Stimulated activated naive B cell treated with anti-CD40 and anti-IgM and Interleukin-4, amounts not matched to agents 10 μg/mL and 1 μg/mL and 100 μg/mL, for 72 hours (primary cell): ENCODE measurements around the gene TTC39A.
A peak's percentile ranks its signal among the peaks of the same experiment; 100 is the strongest.

Experiments used
- ATAC-seq, 2 donors: fragments of 150-1000 bp; cut with Tn5 transposase; replicated peaks; 2 replicates each; pipeline ENCODE4 v1.10.0; 2021; ENCODE audit warnings: moderate library complexity in 1 of 2
- DNase-seq: peaks from one replicate; pipeline ENCODE4 v3.0.0; 2021
- H3K27ac Mint-ChIP-seq: one replicate; pipeline ENCODE4 v1.8.0; 2022; ENCODE audit warnings: mild to moderate bottlenecking, mixed read lengths
- H3K27me3 Mint-ChIP-seq, 2 donors: one replicate each; pipeline ENCODE4 v1.8.0; 2022; ENCODE audit warnings: mixed read lengths in 2 of 2
- H3K36me3 Mint-ChIP-seq, 2 donors: one replicate each; pipeline ENCODE4 v1.8.0; 2022; ENCODE audit warnings: mixed read lengths in 2 of 2, mild to moderate bottlenecking in 1 of 2
- H3K4me1 Mint-ChIP-seq, 2 donors: one replicate each; pipeline ENCODE4 v1.8.0; 2022; ENCODE audit warnings: mixed read lengths in 2 of 2, mild to moderate bottlenecking in 1 of 2
- H3K4me3 Mint-ChIP-seq, 2 donors: one replicate each; pipeline ENCODE4 v1.8.0; 2022; ENCODE audit warnings: mild to moderate bottlenecking in 2 of 2, mixed read lengths in 2 of 2, moderate library complexity in 1 of 2
- H3K9me3 Mint-ChIP-seq, 2 donors: one replicate each; pipeline ENCODE4 v1.8.0; 2022; ENCODE audit warnings: mixed read lengths in 2 of 2, mild to moderate bottlenecking in 1 of 2

Gene TTC39A

DNA sequence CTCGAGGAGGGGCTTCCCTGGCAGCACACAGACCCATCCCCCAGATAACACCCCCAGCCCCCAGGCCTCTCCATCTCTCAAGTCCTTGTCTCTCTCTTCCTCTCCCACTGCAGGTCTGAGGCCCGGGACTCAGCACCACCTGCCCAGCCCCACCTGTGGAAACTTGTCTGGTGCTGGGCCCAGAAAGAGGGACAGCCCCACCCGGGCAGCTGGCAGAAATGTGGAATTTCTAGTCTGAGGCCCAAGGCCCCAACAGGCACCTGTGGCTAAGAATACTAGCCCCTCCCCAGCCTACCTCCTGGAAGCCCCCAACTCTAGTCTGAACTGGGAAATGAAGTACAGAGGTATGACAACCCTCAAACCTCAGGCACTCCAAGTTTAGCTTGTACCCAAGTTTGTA is 15.4 kb downstream of the TTC39A start:
- H3K4me1 Mint-ChIP-seq, result peaks cover 22 to 30% of the 10 kb centered on the region in 2 donors
- H3K9me3 Mint-ChIP-seq, result no peaks in the 10 kb centered on the region
- H3K36me3 Mint-ChIP-seq, result no peaks in the 10 kb centered on the region
- no peak for ATAC-seq
- H3K27me3 Mint-ChIP-seq, result peaks cover 0 to 7% of the 10 kb centered on the region in 2 donors
- DNase-seq, result no peak
- no peak overlapping the region for H3K27ac Mint-ChIP-seq
- no peak overlapping the region for H3K4me3 Mint-ChIP-seq

DNA sequence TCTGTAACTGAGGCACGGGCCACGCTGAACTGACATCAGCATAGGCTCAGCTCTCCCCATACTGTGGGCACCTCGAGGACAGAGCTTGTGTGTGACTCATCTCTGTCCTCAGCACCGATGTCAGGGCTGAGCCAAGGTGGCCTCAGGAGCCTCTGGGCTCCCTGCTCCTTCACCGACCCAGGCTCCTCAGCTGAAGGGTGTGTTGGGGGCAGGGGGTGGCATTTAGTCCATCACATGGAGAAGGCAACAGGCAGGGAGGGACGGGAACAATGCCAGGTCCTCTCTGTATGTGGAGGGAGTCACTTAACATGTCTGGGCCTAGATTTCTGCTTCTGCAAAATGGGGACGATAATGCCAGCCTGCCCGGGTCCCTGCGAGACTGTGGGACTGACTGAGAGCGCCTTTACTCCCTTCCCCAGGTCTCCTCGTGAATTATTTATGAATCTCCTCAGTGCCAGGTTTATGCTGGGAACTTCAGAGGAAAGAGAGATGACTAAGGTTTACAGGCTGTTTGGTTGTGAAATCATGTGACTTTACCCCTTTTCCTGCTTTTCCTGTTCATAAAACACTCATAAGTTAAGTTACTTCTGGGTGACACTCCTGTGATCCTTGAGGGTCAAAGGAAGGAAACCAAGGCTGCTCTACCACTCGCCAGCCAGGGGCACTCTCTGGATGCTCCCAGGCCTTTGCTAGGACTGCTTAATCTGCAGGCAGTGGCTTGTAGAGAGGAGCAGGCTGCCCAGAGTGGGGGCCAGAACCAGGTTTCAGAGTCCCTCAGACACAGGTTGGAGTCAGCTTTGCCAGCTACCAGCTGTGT is 16.2 kb downstream of the TTC39A start:
- Mint-ChIP-seq H3K36me3 (no peaks in the 10 kb centered on the region), H3K27ac (no peak overlapping the region), H3K4me3 (no peak overlapping the region), H3K9me3 (no peaks in the 10 kb centered on the region), H3K4me1 (peaks cover 22 to 30% of the 10 kb centered on the region in 2 donors), H3K27me3 (peaks cover 0 to 7% of the 10 kb centered on the region in 2 donors)
- DNase-seq (no peak), ATAC-seq (peak; percentile 33 to 40)

DNA sequence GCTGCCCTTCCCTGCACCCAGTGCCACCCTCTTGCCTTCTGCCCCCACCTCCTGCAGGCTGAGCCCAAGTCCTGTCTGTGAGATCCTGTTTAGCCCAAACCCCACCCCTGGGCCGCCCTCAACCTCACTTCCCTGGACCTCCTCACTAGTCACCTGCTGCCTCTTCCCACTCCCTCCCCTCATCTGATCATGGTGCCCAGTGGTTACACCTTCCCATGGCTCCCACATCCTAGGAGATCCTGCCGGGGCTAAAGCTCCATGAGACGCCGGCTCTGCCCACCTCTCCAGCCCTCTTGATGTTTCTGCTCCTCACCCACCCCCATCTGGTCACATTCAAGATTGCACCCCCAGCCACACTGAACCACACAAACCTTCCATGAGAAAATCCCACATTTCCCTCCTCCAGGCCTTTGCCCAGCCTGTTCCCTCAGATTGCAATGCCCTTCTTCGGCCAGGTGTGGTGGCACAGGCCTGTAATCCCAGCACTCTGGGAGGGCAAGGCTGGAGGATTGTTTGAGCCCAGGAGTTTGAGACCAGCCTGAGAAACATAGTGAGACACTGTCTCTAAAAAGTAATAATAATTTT is 17.0 kb downstream of the TTC39A start:
- Mint-ChIP-seq H3K4me3 (no peak overlapping the region), H3K36me3 (no peaks in the 10 kb centered on the region), H3K27me3 (peaks cover 0 to 7% of the 10 kb centered on the region in 2 donors), H3K27ac (no peak overlapping the region), H3K9me3 (no peaks in the 10 kb centered on the region), H3K4me1 (peaks cover 22 to 30% of the 10 kb centered on the region in 2 donors)
- no peak for ATAC-seq
- DNase-seq, result no peak

DNA sequence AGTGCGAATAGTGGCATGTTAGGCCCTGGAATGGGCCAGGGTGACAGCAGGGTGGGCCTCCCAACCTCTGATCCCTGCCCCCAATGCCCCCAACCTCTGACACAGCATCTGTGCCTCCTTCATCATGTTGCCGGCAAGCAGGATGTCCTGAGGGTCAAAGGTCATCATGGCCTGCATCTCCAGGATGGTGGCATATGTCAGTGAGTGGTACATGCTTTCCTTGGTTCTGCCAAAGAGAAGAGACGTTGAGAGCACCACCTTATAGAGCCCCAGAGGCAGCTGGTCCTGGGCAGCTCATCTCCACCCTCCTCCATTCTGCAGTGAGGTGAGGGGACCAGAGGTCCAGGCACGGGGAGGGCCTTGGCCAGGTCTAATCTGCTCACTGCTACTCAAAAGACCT is 17.6 kb downstream of the TTC39A start:
- peaks cover 22 to 30% of the 10 kb centered on the region in 2 donors for H3K4me1 Mint-ChIP-seq
- no peak for DNase-seq
- H3K27me3 Mint-ChIP-seq, result peaks cover 0 to 7% of the 10 kb centered on the region in 2 donors
- H3K27ac Mint-ChIP-seq, result no peak overlapping the region
- H3K4me3 Mint-ChIP-seq, result no peak overlapping the region
- no peak for ATAC-seq
- no peaks in the 10 kb centered on the region for H3K36me3 Mint-ChIP-seq
- no peaks in the 10 kb centered on the region for H3K9me3 Mint-ChIP-seq

DNA sequence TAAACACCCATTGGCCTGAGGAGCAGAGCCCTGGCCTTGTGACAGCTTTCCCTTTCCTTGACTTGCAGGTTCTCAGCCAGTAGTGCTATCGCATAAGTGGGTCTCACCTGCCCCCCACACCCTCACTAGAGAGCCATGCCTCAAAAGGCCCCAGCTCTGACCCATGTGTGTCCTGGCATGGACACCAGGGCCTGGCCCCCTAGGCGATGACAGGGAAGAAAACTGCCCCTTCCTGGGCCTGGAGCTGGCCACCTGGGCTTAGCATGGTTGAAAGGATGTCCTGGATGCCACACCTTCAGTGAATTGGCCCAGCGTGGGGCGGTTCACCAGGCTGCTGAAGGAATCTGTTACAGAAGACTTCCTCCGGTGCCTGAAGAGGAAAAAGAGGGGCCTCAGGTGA is 18.5 kb downstream of the TTC39A start:
- no peak overlapping the region for H3K27ac Mint-ChIP-seq
- H3K4me1 Mint-ChIP-seq, result peaks cover 22 to 30% of the 10 kb centered on the region in 2 donors
- no peaks in the 10 kb centered on the region for H3K36me3 Mint-ChIP-seq
- no peak overlapping the region for H3K4me3 Mint-ChIP-seq
- ATAC-seq (no peak), DNase-seq (no peak)
- peaks cover 0 to 7% of the 10 kb centered on the region in 2 donors for H3K27me3 Mint-ChIP-seq
- H3K9me3 Mint-ChIP-seq, result no peaks in the 10 kb centered on the region

DNA sequence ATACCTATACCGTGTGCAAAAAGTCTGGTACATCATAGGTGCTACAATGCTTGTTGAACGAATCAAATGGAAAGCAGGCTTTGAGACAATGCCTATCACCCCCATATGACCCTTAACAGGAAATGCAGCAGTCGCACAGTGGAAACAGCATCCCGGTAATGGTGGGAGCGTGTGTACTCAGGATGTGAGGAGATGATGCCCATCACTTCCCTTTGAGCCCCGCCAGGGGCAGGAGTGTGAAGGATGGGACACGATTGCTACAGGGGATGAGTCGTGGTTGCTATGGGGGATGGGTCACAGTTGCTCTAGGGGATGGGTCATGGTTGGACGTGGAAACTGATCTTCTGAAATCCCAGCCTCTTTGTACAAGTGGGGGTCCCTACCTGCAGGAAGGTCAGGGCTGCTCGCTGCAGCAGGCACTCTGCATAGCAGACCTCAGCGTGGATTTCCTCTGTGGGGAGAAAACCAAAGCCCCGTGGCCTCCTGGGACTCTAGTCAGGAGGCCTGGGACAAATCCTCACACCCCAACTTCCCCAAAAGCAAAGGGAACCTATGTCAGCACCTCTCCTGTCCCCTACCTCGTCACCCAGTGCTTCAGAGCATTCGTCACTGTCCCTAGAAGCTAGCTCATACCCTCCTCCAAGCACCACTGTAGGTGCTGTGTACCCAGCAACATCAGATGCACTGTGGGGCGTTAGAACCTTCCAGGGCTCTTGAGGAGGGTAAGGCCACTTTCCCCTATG is 19.3 kb downstream of the TTC39A start:
- H3K9me3 Mint-ChIP-seq, result no peaks in the 10 kb centered on the region
- ATAC-seq (peak; percentile 82 to 89), DNase-seq (peak; percentile 48)
- H3K27me3 Mint-ChIP-seq, result no peaks in the 10 kb centered on the region
- H3K4me3 Mint-ChIP-seq, result peak overlapping the region in 1 of 2 donors; percentile 5
- peak overlapping the region; percentile 37 for H3K27ac Mint-ChIP-seq
- peaks cover 24 to 27% of the 10 kb centered on the region in 2 donors for H3K4me1 Mint-ChIP-seq
- no peaks in the 10 kb centered on the region for H3K36me3 Mint-ChIP-seq

DNA sequence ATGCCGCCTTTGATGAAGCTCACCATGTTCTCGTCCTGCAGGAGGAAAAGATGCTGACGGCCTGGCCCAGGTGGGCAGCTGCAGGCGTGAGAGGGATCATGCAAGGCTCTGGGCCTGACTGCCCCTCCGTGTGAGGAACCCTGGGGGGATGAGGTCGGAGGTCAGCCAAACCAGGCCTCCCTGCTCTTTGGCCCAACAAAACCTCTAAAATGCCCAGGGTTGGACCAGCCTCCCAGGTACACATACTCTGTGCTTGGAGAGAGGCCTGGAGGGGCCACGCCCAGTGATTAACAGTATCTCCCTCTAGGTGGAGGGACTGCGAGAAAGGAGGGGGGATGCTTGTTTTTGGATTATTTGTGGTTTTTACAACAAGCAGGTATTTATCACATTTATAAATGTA is 21.1 kb downstream of the TTC39A start:
- Mint-ChIP-seq H3K36me3 (no peaks in the 10 kb centered on the region), H3K9me3 (no peaks in the 10 kb centered on the region), H3K27me3 (no peaks in the 10 kb centered on the region), H3K4me1 (peaks cover 25 to 29% of the 10 kb centered on the region in 2 donors), H3K4me3 (no peak overlapping the region), H3K27ac (no peak overlapping the region)
- no peak for DNase-seq
- ATAC-seq, result no peak

DNA sequence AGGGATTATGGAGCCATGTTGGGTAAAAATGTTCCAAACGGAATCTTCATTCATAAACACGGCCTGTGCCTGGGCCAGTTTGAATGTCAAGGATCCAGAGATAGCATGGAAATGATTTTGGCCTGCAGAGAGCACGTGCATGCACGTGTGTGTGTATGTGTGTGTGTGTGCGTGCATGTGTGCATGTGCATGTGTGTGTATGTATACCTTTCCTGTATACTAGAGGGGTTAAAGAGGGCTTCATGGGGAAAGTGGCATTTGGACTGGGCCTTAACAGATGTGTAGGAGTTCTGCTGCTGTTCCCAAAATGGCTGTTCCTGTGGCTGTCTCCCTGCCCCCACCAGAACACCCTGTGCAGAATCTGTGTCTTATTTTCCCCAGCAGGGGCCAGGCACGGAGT is 21.7 kb downstream of the TTC39A start:
- Mint-ChIP-seq H3K4me1 (peaks cover 26 to 36% of the 10 kb centered on the region in 2 donors), H3K9me3 (no peaks in the 10 kb centered on the region), H3K36me3 (no peaks in the 10 kb centered on the region), H3K27ac (no peak overlapping the region), H3K4me3 (no peak overlapping the region), H3K27me3 (no peaks in the 10 kb centered on the region)
- DNase-seq (no peak), ATAC-seq (no peak)

DNA sequence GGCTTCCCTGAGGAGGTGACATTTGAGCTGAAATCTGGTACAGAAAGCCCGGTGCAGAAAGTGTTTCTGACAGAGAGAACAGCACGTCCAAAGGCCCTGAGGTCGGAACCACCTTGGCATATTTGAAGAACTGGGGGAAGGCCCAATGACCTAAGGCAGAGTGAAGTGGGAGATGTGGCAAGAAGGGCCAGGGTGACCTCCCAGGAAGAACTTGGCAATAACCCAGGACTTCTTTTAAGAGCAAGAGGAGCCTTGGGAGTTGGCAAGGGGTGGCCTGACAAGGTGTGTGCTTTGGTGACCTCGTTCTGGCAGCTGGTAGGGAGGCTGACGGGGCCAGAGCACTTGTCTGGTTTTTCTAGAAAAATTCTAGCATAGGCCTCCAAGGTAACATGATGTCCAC is 23.4 kb downstream of the TTC39A start:
- ATAC-seq (no peak), DNase-seq (no peak)
- H3K4me1 Mint-ChIP-seq, result peaks cover 31 to 47% of the 10 kb centered on the region in 2 donors
- no peaks in the 10 kb centered on the region for H3K36me3 Mint-ChIP-seq
- no peaks in the 10 kb centered on the region for H3K27me3 Mint-ChIP-seq
- H3K4me3 Mint-ChIP-seq, result no peak overlapping the region
- no peaks in the 10 kb centered on the region for H3K9me3 Mint-ChIP-seq
- H3K27ac Mint-ChIP-seq, result no peak overlapping the region

DNA sequence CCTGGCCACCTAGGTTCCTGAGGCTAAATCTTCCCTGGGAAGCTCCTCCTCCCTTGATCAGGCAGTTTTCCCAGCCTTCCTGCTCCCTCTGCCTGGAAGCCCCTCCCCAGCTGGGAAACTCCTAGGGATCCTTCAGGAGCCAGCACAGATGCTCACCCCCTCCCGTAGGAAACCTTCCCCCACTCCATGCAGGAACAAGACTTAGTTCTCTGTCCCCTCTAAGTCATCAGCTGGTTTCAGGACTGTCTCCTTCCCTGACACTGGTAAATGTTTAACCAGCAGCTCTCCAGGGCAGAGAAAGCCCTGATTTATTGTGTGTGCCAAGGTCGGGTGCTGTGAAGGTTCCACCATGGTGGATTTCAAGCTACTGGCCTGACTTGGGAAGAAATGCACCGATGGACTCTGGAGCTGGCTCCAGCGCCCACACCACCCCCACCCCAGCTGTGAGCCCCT is 25.0 kb downstream of the TTC39A start:
- Mint-ChIP-seq H3K36me3 (no peaks in the 10 kb centered on the region), H3K4me1 (peaks cover 26 to 40% of the 10 kb centered on the region in 2 donors)

DNA sequence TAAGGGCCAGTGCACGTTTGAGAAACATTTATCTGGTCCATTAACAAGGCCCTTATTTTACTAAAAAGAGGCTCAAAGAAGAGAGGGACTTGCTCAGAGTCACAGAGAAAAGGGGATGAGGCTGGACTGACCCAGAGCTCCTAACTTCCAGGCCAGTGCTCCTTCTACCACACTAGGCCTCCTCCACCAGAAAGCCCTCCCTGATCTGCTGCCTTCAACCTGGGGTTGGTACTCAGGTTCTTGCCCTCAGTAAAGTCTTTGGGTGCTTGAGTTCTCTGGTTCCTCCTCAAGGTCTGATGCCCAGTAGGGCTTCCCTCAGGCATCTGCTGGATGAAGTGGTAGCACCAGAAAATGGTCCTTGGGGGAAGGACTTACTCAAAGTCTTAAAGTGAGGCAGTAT is 26.0 kb downstream of the TTC39A start:
- DNase-seq (no peak), ATAC-seq (peak in 1 of 2 donors; percentile 2)
- Mint-ChIP-seq H3K4me3 (no peak overlapping the region), H3K27ac (peak overlapping the region; percentile 89), H3K36me3 (no peaks in the 10 kb centered on the region), H3K4me1 (peaks cover 29 to 40% of the 10 kb centered on the region in 2 donors), H3K9me3 (no peaks in the 10 kb centered on the region), H3K27me3 (no peaks in the 10 kb centered on the region)

More for the DNA sequence above, 25.0 kb downstream of the TTC39A start:
- no peak for ATAC-seq
- DNase-seq, result no peak
- Mint-ChIP-seq H3K4me3 (no peak overlapping the region), H3K27ac (no peak overlapping the region), H3K27me3 (no peaks in the 10 kb centered on the region), H3K9me3 (no peaks in the 10 kb centered on the region)

DNA sequence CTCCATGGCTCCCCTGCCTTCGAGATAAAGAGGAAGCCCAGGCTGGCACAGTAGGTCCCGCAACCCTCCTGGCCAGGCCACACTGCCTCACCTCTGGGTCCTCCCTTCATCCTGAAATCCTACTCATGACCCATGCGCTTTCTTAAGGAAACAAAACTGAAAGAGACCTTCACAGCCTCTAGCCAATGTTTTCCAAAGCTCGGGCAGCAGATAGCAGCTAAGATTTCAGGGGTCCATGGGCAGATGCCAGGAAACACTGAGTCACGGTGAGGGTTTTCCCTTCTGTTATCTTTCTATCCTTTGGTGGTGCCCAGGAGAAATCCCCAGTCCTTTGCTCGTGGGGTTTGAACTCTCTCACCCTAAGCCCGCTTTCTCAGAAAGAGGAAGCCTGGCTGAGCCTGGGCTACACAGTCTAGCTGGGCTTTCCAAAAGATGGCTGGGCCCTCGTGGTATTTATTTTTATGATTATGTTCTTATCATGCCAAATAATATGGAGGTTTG is 26.6 kb downstream of the TTC39A start:
- Mint-ChIP-seq H3K9me3 (no peaks in the 10 kb centered on the region), H3K27ac (peak overlapping the region; percentile 89), H3K4me3 (peak overlapping the region; percentile 26 to 58), H3K4me1 (peaks cover 29 to 40% of the 10 kb centered on the region in 2 donors), H3K36me3 (no peaks in the 10 kb centered on the region), H3K27me3 (peaks cover 0 to 1% of the 10 kb centered on the region in 2 donors)
- DNase-seq (peak; percentile 71), ATAC-seq (peak; percentile 86 to 92)

DNA sequence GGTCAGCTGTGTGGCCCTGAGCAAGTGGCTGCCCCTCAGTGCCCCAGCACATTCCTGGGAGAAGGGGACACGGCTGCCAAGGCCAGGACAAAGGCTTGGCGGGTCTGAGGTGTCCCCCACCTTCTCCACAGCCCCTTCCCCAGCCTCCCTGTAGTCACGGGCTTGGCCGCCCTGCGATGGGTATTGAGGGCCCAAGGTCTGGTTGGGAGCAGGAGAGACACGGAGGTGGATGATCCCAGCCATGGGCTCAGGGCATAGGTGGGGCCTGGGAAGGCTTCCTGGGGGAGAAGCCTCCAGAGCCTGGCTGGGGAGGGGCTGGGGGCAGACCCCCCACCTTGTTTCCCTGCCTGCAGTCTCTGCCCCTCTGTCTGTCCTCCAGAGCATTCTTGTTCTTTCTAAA is 27.0 kb downstream of the TTC39A start:
- Mint-ChIP-seq H3K27ac (peak overlapping the region; percentile 89), H3K9me3 (no peaks in the 10 kb centered on the region), H3K4me1 (peaks cover 29 to 40% of the 10 kb centered on the region in 2 donors), H3K4me3 (peak overlapping the region; percentile 26 to 58), H3K36me3 (no peaks in the 10 kb centered on the region), H3K27me3 (peaks cover under 1 to 6% of the 10 kb centered on the region in 2 donors)
- ATAC-seq (no peak), DNase-seq (no peak)

DNA sequence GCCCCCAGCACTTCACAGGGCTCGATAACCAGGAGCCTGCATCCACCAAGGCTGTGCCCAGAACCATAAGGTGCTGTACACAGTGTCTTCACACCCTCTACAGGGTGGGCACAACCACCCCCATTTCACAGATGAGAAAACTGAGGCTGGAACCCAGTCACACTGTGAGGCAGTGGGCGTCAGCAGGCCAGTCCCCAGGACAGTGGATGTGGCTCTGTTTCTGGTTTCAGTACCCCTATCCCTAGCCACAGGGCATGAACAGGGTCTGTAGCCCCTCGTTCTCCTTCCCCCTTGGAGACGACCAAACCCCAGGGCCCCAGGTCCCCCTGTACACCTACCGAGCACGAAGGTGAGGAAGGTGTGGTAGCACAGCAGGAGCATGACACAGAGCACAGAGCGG is 27.6 kb downstream of the TTC39A start:
- ATAC-seq, result no peak
- Mint-ChIP-seq H3K36me3 (no peaks in the 10 kb centered on the region), H3K4me3 (no peak overlapping the region)

More for the DNA sequence above, 27.6 kb downstream of the TTC39A start:
- DNase-seq, result no peak
- Mint-ChIP-seq H3K9me3 (no peaks in the 10 kb centered on the region), H3K27me3 (peaks cover 6 to 12% of the 10 kb centered on the region in 2 donors), H3K27ac (no peak overlapping the region), H3K4me1 (peaks cover 32 to 40% of the 10 kb centered on the region in 2 donors)
